Activated CD4-positive, alpha-beta T cell treated with anti-CD3 and anti-CD28 coated beads, Interleukin-10, Interleukin-2, amounts not matched to agents 100 ng/mL and 50 ng/mL, durations not matched to agents 16 hours and 8 hours (primary cell): ENCODE data around the gene ANKRD49.

ENCODE experiments used
- DNase-seq: peaks from one replicate; pipeline ENCODE4 v3.0.0-alpha.2; 2020

ANKRD49 gene

DNA sequence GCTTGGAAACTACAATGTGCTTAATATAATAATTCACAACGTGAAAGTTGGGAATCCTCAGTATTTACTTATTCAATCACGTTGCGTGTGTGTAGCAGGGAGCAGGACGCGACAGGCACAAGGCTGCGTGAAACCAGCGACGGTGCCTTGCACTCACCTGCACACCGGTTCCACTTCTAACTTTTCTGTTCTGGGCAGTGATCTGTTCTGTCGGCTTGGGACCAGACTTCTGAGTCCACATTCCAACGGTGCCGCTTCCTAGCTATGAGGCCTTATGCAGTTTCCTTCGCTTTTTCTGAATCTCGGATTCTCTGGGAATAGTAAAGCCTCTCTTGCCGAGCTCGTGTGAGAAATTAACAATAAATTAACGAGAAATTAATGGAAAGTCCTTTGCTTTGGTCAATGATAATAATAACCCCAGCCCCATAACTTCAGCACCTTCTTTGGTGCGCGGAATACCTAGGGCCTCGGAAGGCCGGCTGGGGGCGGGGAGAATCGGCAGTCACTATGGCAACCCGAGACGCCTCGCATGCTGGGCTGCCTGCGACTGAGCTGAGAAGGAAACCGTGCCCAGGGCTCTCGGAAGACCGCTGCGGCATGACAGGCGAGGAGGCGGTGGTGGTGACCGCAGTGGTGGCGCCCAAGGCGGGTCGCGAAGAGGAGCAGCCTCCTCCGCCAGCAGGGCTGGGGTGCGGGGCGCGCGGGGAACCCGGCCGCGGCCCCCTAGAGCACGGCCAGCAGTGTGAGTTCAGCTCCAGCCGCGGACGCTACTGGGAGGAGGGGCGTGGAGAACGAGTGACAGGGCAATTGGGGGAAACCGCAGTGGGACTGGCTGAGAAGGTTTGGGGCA is 18.4 kb downstream of the ANKRD49 start, which contains the start of gene C11orf97:
Gene C11orf97, plus strand, starts transcription at position 530 of the 850 bp plus-strand sequence. Its CDS starts 68 bp downstream, at position 598.
- DNase-seq, result peak; percentile 61

DNA sequence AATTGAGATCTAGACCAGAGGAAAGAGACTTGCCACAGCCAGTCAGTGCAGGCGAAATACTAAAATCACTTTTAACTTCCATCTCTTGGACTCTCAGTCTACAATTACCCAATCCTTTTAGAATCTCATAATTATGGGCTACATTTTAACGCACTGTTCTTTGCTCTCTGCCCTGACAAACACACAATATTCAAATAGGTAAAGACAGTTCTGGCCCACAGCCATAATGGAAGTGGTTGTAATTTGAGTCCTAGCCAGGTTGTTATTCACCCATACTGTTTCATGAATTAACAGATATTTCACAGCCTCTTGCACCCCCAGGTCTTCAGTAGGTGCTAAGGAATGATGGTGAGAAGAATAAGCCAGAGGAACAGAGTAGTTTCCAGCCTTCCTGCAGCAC is 19.3 kb downstream of the ANKRD49 start:
- DNase-seq, result no peak

DNA sequence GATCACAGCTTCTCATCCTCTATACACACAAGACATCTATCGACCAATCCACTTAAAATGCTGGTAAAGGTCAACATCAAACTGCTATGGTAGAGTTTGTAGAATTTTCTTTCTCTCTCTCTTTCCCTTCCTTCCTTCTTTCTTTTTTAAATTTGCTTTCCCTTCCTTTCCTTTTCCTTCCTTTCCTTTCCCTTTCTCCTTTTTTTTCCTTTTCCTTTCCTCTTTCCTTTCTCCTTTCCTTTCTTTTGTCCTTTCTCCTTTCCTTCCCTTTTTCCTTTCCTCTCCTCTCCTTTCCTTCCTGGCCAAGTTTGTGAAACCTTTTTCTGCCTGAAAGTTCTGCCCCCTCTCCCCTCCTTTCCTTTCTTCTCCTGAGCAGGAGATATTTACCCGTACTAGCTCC is 21.6 kb downstream of the ANKRD49 start:
- no peak for DNase-seq

DNA sequence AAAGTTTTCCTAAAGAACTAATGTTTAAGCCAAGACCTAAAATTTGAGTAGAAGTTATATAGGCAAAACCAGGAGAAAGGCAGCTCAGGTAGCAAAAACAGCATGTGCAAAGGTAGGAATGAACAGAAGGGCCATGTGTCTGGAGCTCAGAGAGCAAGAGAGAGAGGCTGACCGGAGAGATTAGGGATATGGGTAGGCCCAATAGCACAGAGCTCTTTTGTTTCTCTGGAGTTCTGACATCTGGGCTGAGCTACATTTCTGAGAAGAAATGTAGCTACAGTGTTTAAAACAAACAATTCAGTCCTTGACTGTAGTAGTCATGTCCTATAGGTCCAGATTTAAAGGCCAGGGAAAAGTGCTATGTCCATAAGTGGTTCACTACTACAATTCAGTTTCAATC is 22.9 kb downstream of the ANKRD49 start:
- DNase-seq, result no peak

DNA sequence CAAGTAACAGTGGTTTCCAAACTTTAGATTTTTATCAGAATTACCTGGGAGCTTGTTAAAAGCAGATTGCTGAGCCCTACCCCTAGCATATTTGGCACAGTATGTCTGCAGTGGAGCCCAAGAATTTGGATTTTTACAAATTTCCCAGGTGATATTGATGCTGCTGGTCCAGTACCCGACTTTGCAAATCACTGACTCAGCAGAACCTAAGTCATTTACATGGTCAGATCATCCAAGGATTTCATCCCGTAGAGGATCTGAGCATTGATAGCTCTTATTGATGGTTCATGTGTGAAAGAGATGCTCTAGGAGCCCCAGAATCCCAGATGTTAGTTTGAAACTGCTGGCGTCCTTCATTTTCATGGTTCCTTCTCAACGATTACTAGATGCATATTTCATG is 24.5 kb downstream of the ANKRD49 start:
- DNase-seq, result no peak

DNA sequence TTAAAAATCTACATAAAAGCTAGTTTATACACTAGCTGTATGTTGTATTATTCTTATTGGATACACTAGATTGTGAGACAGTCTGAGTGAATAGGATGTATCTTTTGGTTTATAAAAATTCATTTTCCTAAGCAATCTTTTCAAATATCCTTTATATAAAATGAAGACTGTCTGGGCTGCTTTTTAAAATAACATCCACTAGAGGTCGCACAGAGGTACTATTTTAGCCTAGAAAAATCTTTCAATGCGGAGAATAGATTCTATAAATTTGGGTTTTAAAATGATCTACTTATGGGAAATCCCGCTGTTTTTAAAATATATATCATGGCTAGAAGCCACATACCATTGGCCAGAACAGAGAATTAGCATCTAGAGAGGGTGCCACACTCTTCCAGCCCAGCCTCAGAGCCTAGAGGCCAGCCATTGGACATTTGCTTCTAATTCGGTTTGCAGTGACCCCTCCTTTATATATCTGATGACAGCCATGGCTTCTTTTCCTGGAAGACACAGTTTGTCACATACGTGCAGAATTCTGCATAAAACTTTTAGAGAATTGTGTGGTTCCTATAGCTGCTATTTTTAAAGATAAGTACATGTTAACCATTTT is 25.8 kb downstream of the ANKRD49 start:
- peak; percentile 30 for DNase-seq

DNA sequence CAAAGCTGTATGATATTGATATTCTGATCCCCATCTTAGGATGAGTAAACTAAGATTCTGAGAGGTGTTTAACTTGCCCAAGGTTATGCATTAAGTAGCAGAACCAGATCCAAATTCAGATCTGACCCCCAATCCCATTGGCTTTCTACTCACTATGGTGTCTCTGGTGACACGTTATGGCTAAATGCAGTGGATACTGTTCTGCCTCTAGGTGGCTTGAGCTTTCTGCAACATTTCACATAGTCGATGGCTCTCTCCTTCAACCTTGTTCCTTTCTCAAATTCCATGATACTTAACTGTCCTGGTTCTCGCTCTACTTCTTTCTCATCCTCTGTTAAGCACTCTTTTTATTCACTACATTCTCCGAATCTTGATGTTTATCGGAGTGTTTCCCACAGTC is 27.9 kb downstream of the ANKRD49 start:
- peak; percentile 11 for DNase-seq

DNA sequence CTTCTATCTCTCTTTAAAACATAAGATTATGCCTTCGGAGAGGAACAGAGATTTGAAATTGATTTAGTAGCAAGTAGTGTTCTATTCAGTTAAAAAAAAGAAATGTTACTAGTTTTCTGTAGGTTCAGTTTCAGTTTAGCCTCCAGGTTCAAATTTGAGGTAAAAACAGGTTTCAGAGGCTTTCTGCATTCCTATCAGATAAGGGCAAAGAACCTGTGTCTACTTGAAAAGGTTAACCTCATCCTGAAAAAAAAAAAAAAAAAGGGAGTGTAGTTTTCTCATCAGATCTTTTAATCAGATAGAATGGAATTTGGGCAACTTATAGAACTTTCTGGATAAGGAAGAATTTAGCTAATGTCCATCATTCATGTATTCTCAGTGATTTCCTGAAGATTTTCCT is 30.6 kb downstream of the ANKRD49 start:
- DNase-seq, result no peak

DNA sequence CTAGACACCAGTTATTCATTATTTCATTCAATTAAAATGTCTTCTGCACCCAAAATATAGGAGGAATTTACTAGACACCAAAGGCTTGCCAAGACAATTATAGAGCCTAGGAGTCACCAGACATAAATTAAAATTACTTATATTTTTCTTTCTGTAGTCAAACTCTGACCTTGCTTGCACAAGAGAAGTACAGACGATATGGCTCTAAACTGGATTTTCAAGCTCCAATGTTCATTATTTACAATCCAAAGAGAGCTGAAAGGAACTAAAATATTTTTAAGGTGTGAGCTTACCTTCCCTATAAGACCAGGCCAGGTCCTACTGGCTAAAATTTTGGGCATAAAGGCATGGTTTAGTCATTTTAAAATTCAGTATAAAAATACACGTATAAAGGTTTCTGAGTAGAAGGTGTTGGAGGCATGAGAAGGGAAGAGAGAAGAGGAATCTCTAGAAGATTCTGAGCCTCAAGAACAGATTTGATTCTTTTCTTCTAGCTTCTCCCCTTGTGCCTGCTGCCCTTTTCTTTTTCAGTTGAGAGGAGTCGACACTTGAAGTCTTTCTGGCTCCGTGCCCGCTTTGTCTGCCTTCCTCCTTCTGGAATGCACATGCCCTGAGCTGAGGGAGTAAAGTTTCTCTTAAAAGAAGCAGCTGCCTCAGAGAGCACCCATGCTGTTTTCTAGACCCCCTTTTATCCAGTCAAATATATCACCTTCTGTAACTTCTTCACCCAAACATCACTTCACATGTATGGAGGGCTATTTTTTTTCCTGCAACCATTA is 32.0 kb downstream of the ANKRD49 start:
- DNase-seq, result no peak

DNA sequence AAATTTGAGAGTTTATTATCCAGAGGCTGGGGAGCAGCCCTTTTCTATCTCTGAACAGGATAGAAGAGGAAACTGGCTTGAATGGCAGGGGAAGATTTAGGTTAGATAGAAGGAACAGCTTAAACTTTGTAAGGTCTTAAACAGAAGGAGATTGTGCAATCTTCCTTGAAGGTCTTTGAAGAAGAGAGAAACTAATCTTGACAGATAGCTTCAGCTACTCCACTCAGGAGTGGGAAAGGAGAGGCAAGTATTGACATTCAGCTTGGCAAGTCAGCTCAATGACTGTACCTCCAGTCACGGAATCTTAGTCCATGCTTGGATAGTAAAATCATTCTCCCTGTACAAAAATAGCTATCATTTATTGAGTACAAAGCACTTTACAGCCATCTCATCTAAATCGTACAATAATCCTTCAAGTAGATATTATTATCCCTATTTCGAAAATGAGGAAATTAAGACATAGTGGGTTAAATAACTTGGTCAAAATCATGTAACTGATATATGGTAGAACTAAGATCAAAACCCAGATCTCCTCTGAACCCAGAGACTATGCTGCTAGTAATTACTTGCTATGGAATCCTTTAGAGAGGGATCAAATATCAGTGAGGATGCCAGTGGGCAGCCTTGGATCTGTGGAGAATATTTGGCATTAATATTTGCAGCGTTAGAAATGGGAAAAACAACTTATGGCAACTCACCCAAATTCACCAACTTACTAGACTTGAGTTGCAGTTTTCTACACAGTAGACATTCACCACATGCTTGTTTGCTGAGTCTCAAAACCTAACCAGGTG is 33.1 kb downstream of the ANKRD49 start:
- no peak for DNase-seq

DNA sequence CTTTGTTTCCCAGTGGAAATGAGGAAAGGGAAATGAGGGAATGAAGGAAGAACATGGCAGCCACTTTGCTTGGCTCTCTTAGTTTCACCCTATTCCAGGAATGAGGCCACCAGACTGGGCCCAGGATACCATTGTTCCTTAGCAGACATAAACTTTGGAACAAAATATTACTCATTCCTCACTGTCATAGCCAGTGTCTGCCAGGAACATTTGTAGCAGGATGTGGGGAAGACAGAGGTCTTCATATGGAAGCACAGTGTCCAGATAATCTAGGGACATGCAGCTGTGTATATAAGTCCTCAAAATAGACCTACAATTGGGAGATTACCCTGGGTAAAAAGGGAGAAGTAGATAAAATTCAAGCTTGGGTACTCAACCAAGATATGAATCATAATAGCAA is 34.8 kb downstream of the ANKRD49 start:
- no peak for DNase-seq

DNA sequence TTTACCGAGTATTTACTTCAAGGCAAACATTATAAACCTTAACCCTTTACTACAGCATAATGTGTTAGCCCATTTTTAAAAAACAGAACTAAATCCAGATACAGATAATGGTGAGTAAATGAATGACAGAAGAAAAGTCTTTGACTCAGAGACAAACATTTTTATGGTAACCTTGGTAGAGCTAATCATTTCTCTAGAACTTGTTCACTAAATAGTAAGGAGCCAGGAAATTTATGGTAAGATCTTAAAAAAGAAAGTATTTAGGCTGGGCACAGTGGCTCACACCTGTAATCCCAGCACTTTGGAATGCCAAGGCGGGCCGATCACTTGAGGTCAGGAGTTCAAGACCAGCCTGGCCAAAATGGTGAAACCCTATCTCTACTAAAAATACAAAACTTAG is 38.4 kb downstream of the ANKRD49 start:
- no peak for DNase-seq

DNA sequence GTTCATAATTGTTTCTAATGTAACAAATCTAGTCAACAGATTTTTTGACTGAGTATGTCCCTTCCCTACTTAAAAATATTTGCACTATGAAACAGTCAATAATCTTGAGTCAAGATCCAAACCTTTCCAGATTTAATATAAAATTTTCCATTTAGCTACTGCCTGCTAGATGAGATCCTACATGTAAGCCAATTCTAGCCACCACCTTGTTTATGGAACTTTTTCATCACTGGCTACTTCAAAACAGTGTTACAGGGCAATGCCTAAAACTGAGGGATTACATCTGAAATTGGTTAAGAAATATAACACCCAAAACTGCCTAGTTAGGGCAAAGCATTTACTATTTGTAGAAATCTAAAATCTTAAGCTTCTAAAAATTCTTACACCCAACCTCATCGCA is 39.4 kb downstream of the ANKRD49 start:
- DNase-seq, result no peak

DNA sequence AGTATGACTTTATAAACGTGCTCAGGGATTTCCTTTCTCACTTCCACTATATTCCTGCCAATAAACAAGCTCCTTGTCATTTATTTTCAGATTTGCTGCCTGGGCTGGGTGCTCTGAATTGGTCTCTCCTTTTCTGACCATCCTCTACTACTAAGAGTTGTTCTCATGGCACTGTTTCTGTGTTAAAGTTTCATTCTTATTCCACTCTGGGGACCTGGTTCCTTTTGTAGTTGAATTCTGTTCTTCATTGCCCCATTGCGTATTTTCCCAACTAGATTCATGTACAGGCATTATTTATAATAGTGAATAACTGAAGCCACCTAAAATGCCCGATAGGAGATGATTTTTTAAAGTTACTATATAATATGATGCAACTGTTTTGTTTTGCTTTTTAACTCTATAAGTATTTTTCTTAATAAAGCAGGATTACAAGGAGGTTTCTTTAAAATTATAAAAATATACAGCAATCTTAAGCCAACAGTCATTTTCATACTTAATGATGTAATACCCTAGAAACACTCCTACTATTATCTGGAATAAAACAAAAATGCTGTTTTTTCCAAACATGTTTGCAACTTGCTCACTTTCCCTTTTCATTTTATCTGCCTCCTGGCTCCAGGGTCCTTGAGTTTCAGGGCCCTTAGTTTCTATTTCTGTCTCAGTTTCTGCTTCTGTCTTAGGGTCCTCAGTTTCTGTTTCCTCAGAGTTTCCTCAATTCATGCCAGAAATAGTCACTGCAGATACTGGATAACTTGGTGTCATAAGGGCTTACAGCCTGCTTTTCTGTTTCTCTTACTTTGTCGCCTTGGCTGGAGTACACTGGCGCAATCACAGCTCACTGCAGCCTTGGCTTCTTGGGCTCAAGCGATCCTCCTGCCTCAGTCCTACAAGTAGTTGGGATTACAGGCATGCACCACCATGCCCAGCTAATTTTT is 40.2 kb downstream of the ANKRD49 start:
- no peak for DNase-seq

DNA sequence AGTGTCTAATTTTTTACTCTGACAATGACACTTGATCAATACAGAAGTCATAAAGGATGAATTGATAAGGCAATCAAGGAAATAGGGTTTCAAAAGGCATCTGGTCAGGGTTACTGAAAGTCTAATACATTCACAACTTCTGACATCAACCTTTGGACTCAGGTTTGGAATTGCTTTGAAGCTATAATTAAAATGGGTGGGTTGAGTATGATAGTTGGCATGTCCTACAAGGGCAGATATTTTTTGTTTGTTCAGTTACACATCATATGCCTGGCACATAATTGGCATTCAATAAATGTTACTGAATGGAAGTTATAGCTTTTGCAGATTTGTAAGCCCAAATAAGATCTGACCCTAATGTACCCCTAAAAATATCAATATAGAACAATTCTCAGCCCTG is 42.6 kb downstream of the ANKRD49 start:
- no peak for DNase-seq

DNA sequence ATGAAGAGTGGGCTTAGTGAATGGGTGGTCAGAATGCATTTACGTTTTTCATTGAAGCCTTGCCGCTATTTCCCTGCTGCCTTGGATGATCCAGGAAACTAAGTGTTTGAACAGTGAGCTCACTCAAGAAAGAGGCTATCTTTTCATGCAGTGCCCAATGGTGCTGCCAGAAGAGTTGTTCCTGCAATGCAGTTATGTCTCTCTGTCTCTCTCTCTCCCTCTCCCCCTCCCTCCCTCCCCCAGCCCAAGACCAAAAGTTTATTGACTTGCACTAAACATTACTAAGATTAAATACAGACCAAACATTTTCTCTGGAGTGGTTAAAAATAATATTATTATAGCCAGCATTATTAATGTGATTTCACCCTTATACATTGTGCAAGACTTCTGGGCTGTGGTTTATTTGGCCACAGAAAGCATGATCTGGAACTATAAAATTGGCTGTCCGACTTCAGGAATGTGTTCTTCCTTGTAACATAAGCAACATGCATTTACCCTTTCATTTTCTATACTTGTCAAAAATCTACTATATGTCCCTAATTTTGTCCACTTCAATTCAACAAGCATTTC is 43.3 kb downstream of the ANKRD49 start:
- no peak for DNase-seq

DNA sequence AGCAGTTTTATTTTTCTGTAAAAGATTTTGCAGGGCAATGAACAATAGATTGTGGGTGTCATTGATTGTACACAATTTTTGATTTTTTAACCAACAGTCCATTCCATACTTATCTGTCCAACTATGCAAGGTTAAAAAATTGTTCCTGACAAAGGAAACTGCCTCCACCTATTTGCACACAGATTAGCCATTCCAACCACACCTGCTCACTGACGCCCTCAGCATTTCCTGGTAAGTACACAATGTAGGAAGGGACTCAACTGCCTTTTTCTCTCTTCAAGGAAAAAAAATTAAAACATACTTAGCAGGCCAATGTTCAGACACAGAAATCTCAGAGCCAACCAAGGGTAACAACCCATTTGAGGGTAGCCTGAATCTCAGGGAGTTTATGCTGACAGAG is 45.6 kb downstream of the ANKRD49 start:
- DNase-seq, result no peak

DNA sequence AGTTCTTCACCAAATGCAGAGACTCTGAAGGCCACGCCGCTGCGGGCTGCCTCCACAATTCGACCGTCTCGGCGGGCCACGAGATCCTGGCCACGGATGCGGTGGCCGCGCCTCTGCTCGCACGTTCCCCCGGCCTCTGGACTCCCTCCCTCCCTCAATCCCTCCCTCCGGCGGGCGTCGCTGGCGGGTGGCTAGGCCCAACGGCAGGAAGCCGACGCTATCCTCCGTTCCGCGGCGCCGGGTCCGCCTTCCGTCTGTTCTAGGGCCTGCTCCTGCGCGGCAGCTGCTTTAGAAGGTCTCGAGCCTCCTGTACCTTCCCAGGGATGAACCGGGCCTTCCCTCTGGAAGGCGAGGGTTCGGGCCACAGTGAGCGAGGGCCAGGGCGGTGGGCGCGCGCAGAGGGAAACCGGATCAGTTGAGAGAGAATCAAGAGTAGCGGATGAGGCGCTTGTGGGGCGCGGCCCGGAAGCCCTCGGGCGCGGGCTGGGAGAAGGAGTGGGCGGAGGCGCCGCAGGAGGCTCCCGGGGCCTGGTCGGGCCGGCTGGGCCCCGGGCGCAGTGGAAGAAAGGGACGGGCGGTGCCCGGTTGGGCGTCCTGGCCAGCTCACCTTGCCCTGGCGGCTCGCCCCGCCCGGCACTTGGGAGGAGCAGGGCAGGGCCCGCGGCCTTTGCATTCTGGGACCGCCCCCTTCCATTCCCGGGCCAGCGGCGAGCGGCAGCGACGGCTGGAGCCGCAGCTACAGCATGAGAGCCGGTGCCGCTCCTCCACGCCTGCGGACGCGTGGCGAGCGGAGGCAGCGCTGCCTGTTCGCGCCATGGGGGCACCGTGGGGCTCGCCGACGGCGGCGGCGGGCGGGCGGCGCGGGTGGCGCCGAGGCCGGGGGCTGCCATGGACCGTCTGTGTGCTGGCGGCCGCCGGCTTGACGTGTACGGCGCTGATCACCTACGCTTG is 50.2 kb downstream of the ANKRD49 start, which contains the start of gene FUT4:
Gene FUT4, plus strand, starts transcription at position 227 of the 951 bp plus-strand sequence. Its CDS starts 213 bp downstream, at position 440.
- peak; percentile 87 for DNase-seq

DNA sequence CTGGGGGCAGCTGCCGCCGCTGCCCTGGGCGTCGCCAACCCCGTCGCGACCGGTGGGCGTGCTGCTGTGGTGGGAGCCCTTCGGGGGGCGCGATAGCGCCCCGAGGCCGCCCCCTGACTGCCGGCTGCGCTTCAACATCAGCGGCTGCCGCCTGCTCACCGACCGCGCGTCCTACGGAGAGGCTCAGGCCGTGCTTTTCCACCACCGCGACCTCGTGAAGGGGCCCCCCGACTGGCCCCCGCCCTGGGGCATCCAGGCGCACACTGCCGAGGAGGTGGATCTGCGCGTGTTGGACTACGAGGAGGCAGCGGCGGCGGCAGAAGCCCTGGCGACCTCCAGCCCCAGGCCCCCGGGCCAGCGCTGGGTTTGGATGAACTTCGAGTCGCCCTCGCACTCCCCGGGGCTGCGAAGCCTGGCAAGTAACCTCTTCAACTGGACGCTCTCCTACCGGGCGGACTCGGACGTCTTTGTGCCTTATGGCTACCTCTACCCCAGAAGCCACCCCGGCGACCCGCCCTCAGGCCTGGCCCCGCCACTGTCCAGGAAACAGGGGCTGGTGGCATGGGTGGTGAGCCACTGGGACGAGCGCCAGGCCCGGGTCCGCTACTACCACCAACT is 51.0 kb downstream of the ANKRD49 start:
- DNase-seq, result no peak
